Measurements from ENCODE around the gene HDAC7.

GRCh38 chr12:47820631-47821345, 1.1 kb upstream of the HDAC7 start:
- TF ChIP-seq CTCF (conservative IDR thresholded peaks at IDR 0.05; ENCODE audit: low read depth, low read length) = no peak
- TF ChIP-seq EZH2phosphoT487 (IDR thresholded peaks at IDR 0.05; ENCODE audit: borderline replicate concordance, low read length) = no peak
- TF ChIP-seq EZH2 (IDR thresholded peaks at IDR 0.05; ENCODE audit: low read length, unreplicated experiment) = no peak

Data from PC-3 (cell line).